HEK293 (cell line): ENCODE measurements around the gene ZNF189.

Source experiments
- CTCF ChIA-PET: fragments of 350-600 bp; formaldehyde crosslinking; extraction: SDS; loops from one replicate; lab custom pipeline; 2021; ENCODE audit warnings: antibody characterized with exemption; lab: Yijun Ruan, JAX
- POLR2A ChIA-PET: fragments of 300-600 bp; formaldehyde crosslinking; extraction: SDS; loops from one replicate; lab custom pipeline; 2020; ENCODE audit warnings: antibody characterized with exemption, inconsistent platforms; lab: Yijun Ruan, JAX
- H3K27ac ChIP-seq: fragments of 200-500 bp; sonication (Bioruptor generic); 2 replicates; pipeline ENCODE4 v1.5.1; 2014; ENCODE audit warnings: low read depth, low read length, control low read depth, inconsistent platforms; ENCODE audit errors: extremely low read depth
- H3K36me3 ChIP-seq, 2 experiments: fragments of 200-500 bp in 1 of 2; sonication (Bioruptor generic) in 1 of 2; 1 replicate in 1 of 2; 2 replicates in 1 of 2; pipeline ENCODE4 v1.5.1; 2014 to 2017; ENCODE audit warnings: inconsistent platforms in 2 of 2, low read length in 2 of 2; ENCODE audit not compliant: control insufficient read depth in 2 of 2, insufficient read depth in 1 of 2
- H3K4me1 ChIP-seq: fragments of 200-500 bp; sonication (Bioruptor generic); 2 replicates; pipeline ENCODE4 v1.5.1; 2014; ENCODE audit warnings: mild to moderate bottlenecking, low read length, inconsistent platforms; ENCODE audit not compliant: control insufficient read depth, insufficient read depth
- H3K4me3 ChIP-seq: 2 replicates; pipeline ENCODE4 v1.5.1; 2011; ENCODE audit warnings: low read depth, mild to moderate bottlenecking, control low read depth, low read length, moderate library complexity
- H3K9me3 ChIP-seq: fragments of 200-500 bp; sonication (Bioruptor generic); 2 replicates; pipeline ENCODE4 v1.5.1; 2014; ENCODE audit warnings: low read depth, low read length, inconsistent platforms; ENCODE audit not compliant: control insufficient read depth, insufficient read depth
- GLIS1 ChIP-seq: fragments of 450-650 bp; formaldehyde crosslinking; IDR thresholded peaks from 2 replicates; pipeline ENCODE4 v1.5.1; 2016; ENCODE audit warnings: missing biosample characterization, missing genetic modification characterization
- TRIM28 ChIP-seq: IDR thresholded peaks from 2 replicates; pipeline ENCODE4 v1.6.1; 2011; ENCODE audit warnings: low read length, control low read depth, borderline replicate concordance
- ZNF121 ChIP-seq: fragments of 450-650 bp; formaldehyde crosslinking; IDR thresholded peaks from 2 replicates; pipeline ENCODE4 v1.5.1; 2016; ENCODE audit warnings: missing biosample characterization, missing genetic modification characterization
- ZNF221 ChIP-seq: fragments of 450-650 bp; formaldehyde crosslinking; IDR thresholded peaks from 2 replicates; pipeline ENCODE4 v1.5.1; 2017; ENCODE audit warnings: missing biosample characterization, missing genetic modification characterization, borderline replicate concordance
- ZNF24 ChIP-seq: fragments of 450-650 bp; formaldehyde crosslinking; IDR thresholded peaks from 2 replicates; pipeline ENCODE4 v1.5.1; 2016; ENCODE audit warnings: missing biosample characterization, missing genetic modification characterization
- ZNF354C ChIP-seq: fragments of 450-650 bp; formaldehyde crosslinking; IDR thresholded peaks from 2 replicates; pipeline ENCODE4 v1.5.1; 2016; ENCODE audit warnings: missing biosample characterization, missing genetic modification characterization, low read depth, borderline replicate concordance
- ZNF560 ChIP-seq: fragments of 450-650 bp; formaldehyde crosslinking; IDR thresholded peaks from 2 replicates; pipeline ENCODE4 v1.5.1; 2017; ENCODE audit warnings: missing biosample characterization, missing genetic modification characterization, borderline replicate concordance
- TF ChIP-seq, protein P1 (sequence below): fragments of 450-650 bp; formaldehyde crosslinking; IDR thresholded peaks from 2 replicates; pipeline ENCODE4 v1.5.1; 2016; ENCODE audit warnings: missing biosample characterization, missing genetic modification characterization
- TF ChIP-seq, protein P2 (sequence below): fragments of 450-650 bp; formaldehyde crosslinking; IDR thresholded peaks from 2 replicates; pipeline ENCODE4 v1.5.1; 2016; ENCODE audit warnings: missing biosample characterization, missing genetic modification characterization
- TF ChIP-seq, protein P3 (sequence below): fragments of 450-650 bp; formaldehyde crosslinking; IDR thresholded peaks from 2 replicates; pipeline ENCODE4 v1.5.1; 2016; ENCODE audit warnings: missing biosample characterization, missing genetic modification characterization
- TF ChIP-seq, protein P4 (sequence below): fragments of 450-650 bp; formaldehyde crosslinking; IDR thresholded peaks from 2 replicates; pipeline ENCODE4 v1.5.1; 2017; ENCODE audit warnings: missing biosample characterization, missing genetic modification characterization

Gene ZNF189

DNA sequence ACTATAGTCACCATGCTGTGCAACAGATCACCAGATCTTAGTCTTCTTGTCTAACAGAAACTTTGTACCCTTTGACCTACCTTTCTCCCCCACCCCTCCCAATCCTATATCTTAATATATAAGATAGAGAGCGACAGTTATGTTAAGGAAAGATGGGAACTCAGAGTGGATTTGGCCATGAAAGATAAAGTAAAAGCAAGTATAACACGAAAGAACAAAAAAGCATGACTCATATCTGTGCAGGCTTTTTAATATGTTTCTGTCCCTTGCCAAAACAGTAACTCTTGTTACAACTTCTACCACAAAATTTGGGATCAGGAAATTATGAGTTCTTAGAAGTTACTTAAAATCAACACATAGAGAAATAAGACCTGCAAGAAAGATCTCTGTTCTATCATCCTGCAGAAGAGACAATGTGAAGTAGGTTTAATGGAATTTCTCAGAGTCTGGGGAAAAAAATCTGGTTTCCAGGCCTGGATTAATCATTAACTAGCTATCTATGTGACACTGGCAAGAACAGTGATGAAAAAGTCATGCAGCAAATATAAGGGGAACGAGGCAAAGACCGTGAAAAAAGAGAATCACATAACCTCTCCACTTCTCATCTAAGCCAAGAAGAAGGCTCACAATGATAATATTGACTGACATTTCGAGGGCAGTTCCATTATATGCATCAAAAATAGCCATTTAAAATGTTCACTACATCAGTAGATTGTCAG is 32.5 kb upstream of the ZNF189 start:
- CTCF ChIA-PET: no interaction called here
- POLR2A ChIA-PET: no interaction called here
- H3K36me3 ChIP-seq: no peaks in the 10 kb centered on the region
- H3K4me1 ChIP-seq: no peaks in the 10 kb centered on the region
- H3K9me3 ChIP-seq: no peaks in the 10 kb centered on the region
- H3K27ac ChIP-seq: no peak overlapping the region
- H3K4me3 ChIP-seq: no peak overlapping the region
- TF ChIP-seq, protein P1, sequence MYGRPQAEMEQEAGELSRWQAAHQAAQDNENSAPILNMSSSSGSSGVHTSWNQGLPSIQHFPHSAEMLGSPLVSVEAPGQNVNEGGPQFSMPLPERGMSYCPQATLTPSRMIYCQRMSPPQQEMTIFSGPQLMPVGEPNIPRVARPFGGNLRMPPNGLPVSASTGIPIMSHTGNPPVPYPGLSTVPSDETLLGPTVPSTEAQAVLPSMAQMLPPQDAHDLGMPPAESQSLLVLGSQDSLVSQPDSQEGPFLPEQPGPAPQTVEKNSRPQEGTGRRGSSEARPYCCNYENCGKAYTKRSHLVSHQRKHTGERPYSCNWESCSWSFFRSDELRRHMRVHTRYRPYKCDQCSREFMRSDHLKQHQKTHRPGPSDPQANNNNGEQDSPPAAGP (tag by site-specific recombination): no peak
- no peak for TF ChIP-seq ZNF221

DNA sequence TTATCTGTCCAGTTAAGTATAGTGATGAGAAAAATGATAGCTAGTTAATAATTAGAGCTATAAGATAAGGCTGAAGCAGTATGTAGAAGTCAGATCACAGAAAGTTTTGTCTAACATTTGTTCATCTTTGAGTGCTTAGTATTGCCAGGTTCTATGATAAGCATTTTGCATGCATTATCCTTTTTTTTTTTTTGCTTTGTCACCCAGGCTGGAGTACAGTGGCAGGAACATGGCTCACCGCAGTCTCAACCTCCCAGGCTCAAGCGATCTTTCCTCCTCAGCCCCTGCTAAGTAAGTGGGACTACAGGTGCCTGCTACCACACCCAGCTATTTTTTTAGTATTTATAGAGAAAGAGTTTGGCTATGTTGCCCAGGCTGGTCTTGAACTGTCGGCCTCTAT is 31.3 kb upstream of the ZNF189 start:
- Histone ChIP-seq H3K4me3 (no peak overlapping the region), H3K36me3 (no peaks in the 10 kb centered on the region), H3K9me3 (no peaks in the 10 kb centered on the region), H3K4me1 (no peaks in the 10 kb centered on the region), H3K27ac (no peak overlapping the region)
- TF ChIP-seq ZNF24 (tag by site-specific recombination): no peak
- no peak for TF ChIP-seq ZNF560
- TF ChIP-seq ZNF354C (tag by site-specific recombination): no peak
- TF ChIP-seq GLIS1 (tag by site-specific recombination): no peak
- TF ChIP-seq, protein P2, sequence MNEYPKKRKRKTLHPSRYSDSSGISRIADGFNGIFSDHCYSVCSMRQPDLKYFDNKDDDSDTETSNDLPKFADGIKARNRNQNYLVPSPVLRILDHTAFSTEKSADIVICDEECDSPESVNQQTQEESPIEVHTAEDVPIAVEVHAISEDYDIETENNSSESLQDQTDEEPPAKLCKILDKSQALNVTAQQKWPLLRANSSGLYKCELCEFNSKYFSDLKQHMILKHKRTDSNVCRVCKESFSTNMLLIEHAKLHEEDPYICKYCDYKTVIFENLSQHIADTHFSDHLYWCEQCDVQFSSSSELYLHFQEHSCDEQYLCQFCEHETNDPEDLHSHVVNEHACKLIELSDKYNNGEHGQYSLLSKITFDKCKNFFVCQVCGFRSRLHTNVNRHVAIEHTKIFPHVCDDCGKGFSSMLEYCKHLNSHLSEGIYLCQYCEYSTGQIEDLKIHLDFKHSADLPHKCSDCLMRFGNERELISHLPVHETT: no peak
- TF ChIP-seq, protein P3, sequence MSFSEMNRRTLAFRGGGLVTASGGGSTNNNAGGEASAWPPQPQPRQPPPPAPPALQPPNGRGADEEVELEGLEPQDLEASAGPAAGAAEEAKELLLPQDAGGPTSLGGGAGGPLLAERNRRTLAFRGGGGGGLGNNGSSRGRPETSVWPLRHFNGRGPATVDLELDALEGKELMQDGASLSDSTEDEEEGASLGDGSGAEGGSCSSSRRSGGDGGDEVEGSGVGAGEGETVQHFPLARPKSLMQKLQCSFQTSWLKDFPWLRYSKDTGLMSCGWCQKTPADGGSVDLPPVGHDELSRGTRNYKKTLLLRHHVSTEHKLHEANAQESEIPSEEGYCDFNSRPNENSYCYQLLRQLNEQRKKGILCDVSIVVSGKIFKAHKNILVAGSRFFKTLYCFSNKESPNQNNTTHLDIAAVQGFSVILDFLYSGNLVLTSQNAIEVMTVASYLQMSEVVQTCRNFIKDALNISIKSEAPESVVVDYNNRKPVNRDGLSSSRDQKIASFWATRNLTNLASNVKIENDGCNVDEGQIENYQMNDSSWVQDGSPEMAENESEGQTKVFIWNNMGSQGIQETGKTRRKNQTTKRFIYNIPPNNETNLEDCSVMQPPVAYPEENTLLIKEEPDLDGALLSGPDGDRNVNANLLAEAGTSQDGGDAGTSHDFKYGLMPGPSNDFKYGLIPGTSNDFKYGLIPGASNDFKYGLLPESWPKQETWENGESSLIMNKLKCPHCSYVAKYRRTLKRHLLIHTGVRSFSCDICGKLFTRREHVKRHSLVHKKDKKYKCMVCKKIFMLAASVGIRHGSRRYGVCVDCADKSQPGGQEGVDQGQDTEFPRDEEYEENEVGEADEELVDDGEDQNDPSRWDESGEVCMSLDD (tag by site-specific recombination): no peak
- ChIA-PET POLR2A (no interaction called here), CTCF (interaction anchor here (0.6 to 1.0 kb wide), 6 partner anchors 14 to 851 kb away, joined by 3 to 5 read pairs (median 4); no protein-coding TSS in a partner anchor)

DNA sequence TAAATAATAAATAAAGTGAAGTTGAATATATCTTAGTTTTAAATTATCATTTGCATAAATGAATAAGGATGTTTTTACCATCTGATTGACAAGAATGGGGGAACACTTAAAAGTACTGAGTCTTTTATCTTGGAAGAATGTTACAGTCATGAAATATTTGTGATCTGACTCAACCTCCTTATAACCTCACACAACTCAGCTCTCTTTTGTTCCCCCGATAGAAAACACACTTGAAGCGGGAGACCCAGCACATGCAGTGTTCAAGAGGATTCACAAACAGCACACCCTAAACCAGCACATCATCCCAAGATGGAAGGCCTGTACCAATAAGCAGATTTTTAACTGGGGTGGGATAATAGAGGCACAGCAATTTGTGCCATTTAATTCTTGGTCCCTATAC is 29.4 kb upstream of the ZNF189 start:
- ChIA-PET CTCF (interaction anchor here (1.0 to 7.2 kb wide), 2 partner anchors 19 to 57 kb away, joined by 4 to 38 read pairs; no protein-coding TSS in a partner anchor), POLR2A (no interaction called here)
- no peaks in the 10 kb centered on the region for H3K4me1 ChIP-seq

More for the DNA sequence above, 29.4 kb upstream of the ZNF189 start:
- H3K27ac ChIP-seq: no peak overlapping the region
- H3K9me3 ChIP-seq: no peaks in the 10 kb centered on the region
- H3K36me3 ChIP-seq: no peaks in the 10 kb centered on the region
- no peak overlapping the region for H3K4me3 ChIP-seq
- TF ChIP-seq ZNF121 (tag by site-specific recombination): no peak
- TF ChIP-seq, protein P4, sequence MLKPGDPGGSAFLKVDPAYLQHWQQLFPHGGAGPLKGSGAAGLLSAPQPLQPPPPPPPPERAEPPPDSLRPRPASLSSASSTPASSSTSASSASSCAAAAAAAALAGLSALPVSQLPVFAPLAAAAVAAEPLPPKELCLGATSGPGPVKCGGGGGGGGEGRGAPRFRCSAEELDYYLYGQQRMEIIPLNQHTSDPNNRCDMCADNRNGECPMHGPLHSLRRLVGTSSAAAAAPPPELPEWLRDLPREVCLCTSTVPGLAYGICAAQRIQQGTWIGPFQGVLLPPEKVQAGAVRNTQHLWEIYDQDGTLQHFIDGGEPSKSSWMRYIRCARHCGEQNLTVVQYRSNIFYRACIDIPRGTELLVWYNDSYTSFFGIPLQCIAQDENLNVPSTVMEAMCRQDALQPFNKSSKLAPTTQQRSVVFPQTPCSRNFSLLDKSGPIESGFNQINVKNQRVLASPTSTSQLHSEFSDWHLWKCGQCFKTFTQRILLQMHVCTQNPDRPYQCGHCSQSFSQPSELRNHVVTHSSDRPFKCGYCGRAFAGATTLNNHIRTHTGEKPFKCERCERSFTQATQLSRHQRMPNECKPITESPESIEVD (tag by site-specific recombination): no peak
- no peak for TF ChIP-seq TRIM28
